Suprapubic skin (tissue), 4 donors: Measurements from ENCODE around the gene PTPRN2.

Experiments
- CTCF ChIP-seq, 2 donors: fragments of 200-600 bp in 1 of 2; fragments of 450-650 bp in 1 of 2; sonication (generic) in 1 of 2; IDR thresholded peaks; one replicate each; pipeline ENCODE4 v1.5.1; 2016 to 2019; ENCODE audit warnings: antibody characterized with exemption in 2 of 2, mild to moderate bottlenecking in 1 of 2, moderate library complexity in 1 of 2
- EP300 ChIP-seq: sonication (generic); formaldehyde crosslinking; IDR thresholded peaks from one replicate; pipeline ENCODE4 v1.6.1; 2017; ENCODE audit warnings: antibody characterized with exemption
- POLR2A ChIP-seq, 2 donors: fragments of 450-650 bp; IDR thresholded peaks; one replicate each; pipeline ENCODE4 v1.6.1; 2017; ENCODE audit warnings: antibody characterized with exemption in 2 of 2, mild to moderate bottlenecking in 2 of 2, moderate library complexity in 2 of 2
- POLR2AphosphoS5 ChIP-seq, 3 donors: sonication (generic); formaldehyde crosslinking; IDR thresholded peaks; one replicate each; pipeline ENCODE4 v1.6.1; 2017; ENCODE audit warnings: antibody characterized with exemption in 3 of 3

- TF ChIP-seq EP300: no peak
- TF ChIP-seq CTCF (IDR thresholded peaks at IDR 0.05): no peak
- no peak for TF ChIP-seq POLR2A (IDR thresholded peaks at IDR 0.05)
- no peak for TF ChIP-seq POLR2AphosphoS5 (IDR thresholded peaks at IDR 0.05)
Measured at GRCh38 chr7:158228986-158229385, 358.6 kb downstream of the PTPRN2 start.
